NT2/D1 (cell line): ENCODE results near the gene MYO3B.

Experiments
- YY1 ChIP-seq: IDR thresholded peaks from 2 replicates; pipeline ENCODE4 v1.6.1; 2011; ENCODE audit not compliant: insufficient read length, insufficient read depth
- ZNF274 ChIP-seq: IDR thresholded peaks from 2 replicates; pipeline ENCODE4 v1.6.1; 2011; ENCODE audit warnings: mild to moderate bottlenecking, low read depth, low read length

DNA sequence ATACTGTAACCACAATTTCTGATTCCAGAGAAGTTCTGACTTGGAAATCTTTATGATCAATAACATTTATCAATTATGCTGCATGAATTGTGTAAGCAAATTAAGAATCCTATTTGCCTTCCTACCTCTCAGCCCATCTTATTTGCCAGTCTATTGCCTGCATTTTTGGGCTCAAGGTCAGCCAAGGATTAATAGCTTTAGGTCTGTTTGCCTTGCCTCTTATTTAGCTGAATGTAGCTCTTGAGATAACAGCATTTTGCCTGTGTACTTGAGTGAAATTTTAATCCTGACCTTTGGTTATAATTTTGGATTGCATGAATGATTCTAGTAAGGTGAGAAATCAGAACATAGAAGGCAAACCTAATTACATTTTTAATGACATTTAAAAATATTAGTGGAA, 51.2 kb downstream of the MYO3B start:
- TF ChIP-seq YY1 = no peak
- no peak for TF ChIP-seq ZNF274
